GM20000 (cell line): ENCODE results near the gene BORA.

Experiments used
- DNase-seq: peaks from one replicate; pipeline ENCODE4 v3.0.0; 2012; ENCODE audit warnings: low spot score
- CTCF ChIP-seq: IDR thresholded peaks from 2 replicates; pipeline ENCODE4 v1.5.1; 2012; ENCODE audit warnings: mild to moderate bottlenecking, control low read depth; ENCODE audit errors: extremely low read depth, missing control alignments

BORA gene

GRCh38 chr13:72798817-72799216, 71.1 kb downstream of the BORA start:
- no peak for TF ChIP-seq CTCF
- no peak for DNase-seq

GRCh38 chr13:72804301-72804700, 76.6 kb downstream of the BORA start:
- no peak for TF ChIP-seq CTCF
- DNase-seq, result no peak
